ENCODE data around the gene CPTP.
A peak's percentile ranks its signal among the peaks of the same experiment; 100 is the strongest.
"Not testable (repeated sequence)": the region's sequence is repeated elsewhere in the genome, so short reads cannot be mapped to it uniquely, and the experiment has no call there.

The CPTP gene

DNA sequence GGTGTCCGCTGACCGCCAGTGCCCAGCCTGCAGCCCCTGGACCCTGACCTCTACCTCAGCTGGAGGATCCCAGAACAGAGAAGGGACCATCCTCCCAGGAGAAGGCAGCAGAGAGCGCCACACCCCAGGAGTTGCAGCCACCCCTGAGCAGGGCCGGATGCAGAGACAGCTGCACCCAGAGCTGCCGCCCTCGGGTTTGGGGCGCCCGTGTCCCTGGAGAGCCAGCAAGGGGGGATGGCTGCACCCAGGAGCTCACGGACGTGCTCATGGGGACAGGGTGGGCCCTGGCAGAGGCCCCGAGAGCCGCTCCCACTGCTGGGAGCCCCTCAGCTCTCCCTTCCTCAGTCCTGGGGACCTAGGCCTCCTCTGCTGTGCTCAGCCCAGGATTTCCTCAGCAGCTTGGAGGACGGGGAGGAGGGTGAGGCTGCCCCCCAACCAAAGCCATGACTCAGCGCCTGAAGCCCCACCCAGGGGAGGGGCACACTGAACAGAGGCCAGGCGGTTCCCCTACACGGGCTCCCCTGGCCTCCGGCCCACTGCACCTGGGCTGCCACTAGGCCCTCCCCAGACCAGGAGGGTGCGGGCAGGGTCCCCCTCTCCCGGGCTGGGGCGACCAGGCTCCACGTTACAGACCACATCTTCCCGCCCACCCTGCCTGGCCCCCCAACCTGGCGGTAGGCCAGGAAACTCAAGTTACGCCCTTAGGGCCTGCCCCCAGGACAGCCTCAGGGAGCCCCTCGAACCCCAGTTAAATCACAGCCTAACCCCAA is 19.1 kb upstream of the CPTP start:
- DNase-seq (ENCODE audit: low read depth in 2 of 3, low spot score in 1 of 3), result peak in 1 of 3 donors; percentile 23

DNA sequence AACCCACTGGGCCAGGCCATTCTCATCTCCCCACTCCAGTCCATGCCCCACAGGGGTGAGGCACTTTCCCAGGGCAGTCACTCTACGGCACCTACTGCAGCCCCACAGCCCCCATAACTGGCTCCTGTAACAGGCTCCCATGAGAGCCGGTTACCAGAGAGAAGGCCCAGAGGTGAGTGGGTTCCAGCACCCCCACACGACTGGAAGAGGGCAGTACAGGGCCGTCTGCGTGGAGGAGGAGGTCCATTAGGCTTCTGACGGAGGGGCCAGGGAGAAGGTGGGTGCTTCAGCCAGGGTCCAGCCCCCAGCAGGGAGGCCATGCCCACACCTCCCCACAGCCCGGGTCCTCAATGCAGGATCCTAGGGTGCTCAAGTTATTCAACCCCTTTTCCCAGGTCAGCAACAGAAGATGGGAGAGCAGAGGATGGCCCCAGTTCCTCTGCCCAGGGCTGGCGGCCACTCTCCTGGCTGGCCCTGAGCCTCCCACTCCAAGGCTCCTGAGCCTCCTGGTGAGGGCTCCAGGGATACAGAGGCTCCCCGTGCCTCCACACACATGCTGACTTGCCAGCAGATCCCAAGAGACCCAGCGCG is 18.4 kb upstream of the CPTP start:
- DNase-seq (ENCODE audit: low read depth in 2 of 3, low spot score in 1 of 3), result no peak

DNA sequence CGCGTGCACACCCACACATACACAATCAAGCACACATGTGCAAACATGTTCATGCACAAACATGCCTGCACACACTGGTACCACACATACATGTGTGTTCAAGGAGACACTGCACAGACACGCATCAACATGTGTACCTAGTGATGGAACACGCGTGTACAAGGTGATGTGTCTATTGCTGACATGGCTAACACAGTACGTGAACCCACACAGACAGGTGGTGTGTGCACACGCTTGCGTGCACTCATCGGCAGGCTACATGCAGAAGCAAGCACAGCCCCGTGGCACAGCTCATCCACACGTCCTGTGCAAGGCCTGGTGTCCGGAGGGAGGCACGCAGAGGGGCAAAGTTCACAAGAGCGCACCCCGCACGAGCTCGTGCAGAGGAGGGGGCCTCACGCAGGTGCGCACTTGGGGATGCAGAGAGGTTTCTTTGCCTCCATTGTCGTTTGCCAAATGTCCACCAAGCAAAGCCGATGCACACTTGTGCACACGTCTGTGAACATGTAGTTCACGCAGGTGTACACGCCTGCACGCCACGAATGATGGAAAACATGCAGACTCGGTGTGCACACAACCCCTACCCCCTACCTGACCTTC is 17.8 kb upstream of the CPTP start:
- DNase-seq (ENCODE audit: low read depth in 2 of 3, low spot score in 1 of 3), result no peak

DNA sequence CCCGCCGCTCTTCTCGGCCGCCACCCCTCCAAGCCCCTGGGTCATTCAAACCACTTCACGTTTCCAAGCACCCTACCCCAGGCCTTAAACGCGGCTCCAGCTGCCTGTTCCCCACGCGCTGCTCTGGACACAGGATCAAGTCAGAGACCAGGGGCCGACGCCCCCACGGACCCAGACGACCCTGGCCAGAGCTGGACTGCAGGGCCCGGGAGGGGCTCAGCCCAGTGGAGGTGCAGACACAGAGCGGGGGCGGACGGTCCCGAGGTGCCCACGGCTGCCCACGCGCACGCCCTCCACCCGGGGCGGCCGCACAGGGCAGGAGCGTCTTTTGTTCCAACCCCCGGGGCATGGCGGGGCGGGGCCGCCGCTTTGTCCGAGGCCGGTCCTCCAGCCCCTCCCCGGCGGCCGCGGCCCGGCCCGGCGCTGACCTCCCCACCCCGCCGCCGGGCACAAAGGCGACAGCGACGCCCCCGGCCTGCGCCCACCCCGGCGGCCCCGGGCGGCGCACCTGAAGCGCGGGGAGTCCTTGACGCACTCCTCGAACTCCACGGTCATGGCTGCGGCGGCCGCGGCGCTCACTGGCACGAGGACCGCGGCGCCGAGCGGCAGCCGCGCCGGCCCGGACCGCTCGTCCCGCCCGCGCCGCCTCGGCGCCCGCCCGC is 17.2 kb upstream of the CPTP start:
- DNase-seq (ENCODE audit: low read depth in 2 of 3, low spot score in 1 of 3), result peak in 1 of 3 donors; percentile 14

DNA sequence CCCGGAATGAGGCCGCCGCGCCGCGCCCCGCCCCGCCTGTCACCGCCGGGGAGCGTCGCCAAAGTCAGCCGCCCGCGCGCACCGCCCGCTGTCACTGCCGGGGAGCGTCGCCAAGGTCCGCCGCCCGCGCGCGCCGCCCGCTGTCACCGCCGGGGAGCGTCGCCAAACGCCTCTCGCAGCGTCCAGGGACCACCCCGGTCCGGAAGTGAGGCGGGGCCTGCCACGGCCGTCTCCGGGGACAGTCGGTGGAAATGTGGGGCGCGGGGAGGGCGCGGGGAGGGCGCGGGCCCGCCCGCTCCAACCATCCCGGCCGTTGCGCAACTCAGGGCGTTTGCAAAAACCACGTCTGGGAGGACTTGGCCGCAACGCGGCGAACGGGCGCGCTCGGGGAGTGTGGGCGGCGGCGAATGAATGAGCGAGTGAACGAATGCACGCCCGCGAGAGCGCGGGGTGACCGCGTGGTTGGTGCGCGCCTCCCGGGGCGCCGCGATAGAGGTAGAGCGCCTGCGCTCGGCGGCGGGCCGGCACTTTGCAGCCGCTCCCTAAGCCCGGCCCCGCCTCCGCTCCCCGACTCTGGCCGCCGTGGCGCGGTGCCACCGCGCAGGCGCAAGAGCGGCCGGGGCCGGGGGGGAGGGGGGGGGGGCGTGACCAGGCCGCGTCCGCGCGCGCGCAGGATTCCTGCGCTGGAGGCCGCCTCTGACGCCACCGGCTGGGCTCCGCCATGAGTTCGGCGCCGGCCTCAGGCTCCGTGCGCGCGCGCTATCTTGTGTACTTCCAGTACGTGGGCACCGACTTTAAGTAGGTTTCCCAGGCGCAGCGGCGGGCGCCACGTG is 16.5 kb upstream of the CPTP start, which contains the start of the genes ACAP3 and PUSL1:
Gene ACAP3, minus strand, starts transcription at position 8 of the 833 bp plus-strand sequence. CDS start 115 bp downstream, outside the sequence.
Gene PUSL1, plus strand, starts transcription at position 675 of the 833 bp plus-strand sequence. Its CDS starts 47 bp downstream, at position 722.
- peak; percentile 74 to 85 (median 85) for DNase-seq (ENCODE audit: low read depth in 2 of 3, low spot score in 1 of 3)

DNA sequence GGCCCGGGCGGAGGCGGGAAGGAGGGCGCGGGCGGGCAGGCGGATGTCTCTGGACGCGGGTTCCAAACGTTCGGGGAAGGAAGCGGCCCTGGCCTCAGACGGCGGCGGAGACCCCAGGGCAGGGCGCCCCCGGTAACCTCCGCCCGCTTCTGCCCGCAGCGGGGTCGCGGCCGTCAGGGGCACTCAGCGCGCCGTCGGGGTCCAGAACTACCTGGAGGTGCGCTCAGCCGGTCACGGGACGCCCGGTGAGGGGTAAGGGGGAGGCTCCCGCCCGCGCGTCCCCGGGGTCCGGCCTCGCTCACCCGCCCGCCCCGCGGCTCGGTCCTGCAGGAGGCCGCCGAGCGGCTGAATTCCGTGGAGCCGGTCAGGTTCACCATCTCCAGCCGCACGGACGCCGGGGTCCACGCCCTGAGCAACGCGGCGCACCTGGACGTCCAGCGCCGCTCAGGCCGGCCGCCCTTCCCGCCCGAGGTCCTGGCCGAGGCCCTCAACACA is 15.8 kb upstream of the CPTP start:
- DNase-seq (ENCODE audit: low read depth in 2 of 3, low spot score in 1 of 3), result no peak

DNA sequence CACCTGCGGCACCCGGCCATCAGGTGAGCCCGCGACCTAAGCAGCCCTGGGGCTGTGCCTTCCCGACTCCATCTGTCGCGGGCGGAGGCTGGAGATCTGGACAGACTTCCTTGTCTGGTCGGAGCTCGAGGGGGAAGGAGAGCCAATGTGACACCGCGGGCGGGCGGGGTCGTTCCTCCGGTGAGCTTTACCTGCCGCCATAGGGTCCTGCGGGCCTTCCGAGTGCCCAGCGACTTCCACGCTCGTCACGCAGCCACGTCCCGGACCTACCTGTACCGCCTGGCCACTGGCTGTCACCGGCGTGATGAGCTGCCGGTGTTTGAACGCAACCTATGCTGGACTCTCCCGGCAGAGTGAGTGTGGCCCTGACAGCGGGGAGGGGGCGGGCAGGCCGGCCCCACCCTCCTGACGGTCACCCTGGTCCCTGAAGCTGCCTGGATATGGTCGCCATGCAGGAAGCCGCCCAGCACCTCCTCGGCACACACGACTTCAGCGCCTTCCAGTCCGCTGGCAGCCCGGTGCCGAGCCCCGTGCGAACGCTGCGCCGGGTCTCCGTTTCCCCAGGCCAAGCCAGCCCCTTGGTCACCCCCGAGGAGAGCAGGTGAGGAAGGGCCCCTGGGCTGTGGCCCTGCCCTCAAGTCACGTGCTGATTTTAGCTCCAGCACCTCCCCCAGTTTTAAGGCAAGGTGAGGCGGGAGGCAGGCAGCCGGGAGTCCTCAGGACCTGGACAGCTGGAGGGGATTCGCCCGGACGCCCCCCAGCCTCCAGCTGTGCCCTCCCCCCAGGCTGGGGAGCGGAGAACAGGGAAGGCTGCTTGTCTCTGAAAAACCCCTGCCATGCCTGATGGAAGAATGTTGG is 15.1 kb upstream of the CPTP start:
- DNase-seq (ENCODE audit: low read depth in 2 of 3, low spot score in 1 of 3), result peak in 1 of 3 donors; percentile 19

DNA sequence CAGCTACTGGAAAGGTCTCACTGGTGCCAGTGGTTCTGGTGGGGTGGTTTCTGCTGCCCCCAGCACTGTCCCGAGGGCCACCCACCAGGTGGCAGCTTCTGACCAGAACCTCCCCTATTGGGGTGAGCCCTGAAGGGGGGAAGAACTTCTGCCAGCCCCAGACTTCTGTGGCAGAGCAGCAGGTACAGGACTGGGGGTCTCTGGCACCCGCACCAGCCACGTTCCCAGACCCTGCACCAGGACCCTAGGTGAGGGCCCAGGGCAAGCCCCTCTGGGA is 14.6 kb upstream of the CPTP start:
- DNase-seq (ENCODE audit: low read depth in 2 of 3, low spot score in 1 of 3), result no peak

DNA sequence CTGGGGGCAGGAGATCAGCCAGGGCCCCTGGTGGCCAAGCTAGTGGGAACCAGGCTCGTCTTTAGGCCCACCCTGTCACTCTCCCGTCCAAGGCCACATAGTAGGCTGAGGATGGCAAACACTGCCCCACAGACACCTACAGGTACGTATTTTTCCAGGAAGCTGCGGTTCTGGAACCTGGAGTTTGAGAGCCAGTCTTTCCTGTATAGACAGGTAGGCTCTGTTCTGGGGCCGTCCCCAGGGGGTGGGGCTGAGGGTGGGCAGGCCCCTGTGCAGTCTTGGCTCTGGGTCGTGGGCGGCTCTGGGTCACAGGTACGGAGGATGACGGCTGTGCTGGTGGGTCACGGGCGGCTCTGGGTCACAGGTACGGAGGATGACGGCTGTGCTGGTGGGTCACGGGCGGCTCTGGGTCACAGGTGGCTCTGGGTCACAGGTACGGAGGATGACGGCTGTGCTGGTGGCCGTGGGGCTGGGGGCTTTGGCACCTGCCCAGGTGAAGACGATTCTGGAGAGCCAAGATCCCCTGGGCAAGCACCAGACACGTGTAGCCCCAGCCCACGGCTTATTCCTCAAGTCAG is 14.0 kb upstream of the CPTP start:
- no peak for DNase-seq (ENCODE audit: low read depth in 2 of 3, low spot score in 1 of 3)

DNA sequence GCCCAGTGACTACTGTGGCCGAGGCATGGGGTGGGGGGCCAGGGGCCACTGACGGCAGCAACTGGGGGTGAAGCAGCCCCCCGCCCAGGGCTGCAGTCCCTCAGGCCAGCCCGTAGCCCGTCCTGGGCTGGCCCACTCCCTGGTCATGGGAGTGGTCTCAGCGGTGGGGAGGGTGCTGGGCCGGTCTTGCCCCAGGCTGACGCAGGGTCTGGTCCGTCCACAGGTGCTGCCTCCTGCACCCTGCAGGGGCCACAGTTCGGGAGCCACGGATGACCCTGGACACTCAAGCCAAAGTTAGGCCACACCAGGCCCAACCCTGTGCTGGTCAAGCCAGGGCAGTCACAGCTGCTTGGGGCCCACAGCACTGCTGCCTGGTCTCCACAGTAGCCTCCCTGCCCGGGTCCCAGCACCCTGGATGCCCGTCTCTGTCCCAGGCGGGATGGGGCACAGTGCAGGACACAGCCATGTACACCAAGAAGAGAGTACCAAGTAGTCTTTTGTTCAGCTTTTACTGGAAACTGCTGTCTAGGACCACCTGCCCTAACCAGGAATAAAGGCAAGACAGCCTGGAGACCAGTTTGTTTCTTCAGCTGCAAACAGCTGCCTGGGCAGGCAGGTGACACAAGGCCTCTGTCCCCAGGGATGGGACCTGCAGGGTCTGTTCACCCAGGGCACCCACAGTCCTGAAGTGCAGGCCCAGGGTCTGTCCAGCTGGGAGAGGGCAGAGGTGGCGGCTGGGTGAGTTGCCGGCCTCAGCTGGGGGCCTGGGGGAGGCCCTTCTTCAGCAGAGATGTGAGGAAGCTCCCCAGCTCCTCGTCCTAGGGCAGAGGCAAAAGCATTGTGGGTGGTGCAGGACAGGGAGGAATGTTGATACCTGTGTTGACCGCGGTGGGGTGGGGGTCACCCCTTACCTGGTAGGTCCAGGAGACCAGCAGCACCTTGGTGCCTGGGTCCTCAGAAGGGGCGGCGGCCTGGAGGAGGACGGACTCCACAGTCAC is 13.2 kb upstream of the CPTP start:
- DNase-seq (ENCODE audit: low read depth in 2 of 3, low spot score in 1 of 3), result no peak

DNA sequence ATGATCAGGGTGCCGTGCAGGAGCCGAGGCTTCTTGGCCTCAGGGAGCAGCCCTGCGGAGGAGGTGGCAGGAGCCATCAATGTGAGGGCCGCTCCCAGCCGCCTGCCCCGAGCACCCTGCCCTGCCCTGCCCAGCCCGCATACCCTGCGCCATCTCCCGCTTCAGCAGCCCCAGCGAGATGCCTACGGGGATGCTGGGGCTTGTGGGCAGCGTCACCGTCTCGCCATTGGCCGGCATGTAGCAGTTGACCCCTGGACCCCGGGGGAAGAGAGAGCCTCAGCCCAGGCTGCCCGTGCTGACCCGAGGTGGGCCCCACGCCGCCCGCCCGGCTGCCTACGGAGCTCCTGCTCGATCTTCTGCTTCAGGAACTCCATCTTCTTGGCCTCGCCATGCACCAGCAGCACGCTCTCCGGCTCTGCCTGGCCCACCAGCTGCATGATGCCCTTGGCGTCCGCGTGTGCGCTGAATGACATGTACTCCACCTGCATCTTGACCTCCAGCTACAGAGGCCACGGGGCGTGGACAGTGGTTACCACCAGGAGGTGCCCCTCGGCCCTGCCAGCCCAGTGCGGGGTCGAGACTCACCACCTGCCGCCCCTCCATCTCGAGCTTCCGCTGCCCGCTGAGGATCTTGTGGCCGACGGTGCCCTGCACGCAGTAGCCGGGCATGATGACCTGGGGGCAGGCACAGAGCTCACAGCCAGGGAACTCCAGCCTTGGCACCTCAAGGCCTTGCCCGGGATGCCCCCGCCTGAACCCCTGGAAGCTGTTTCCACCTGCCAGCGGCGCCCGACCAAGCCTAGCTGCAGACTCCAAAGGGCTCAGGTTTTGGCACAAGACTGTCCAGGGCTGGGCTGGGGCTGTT is 11.9 kb upstream of the CPTP start:
- DNase-seq (ENCODE audit: low read depth in 2 of 3, low spot score in 1 of 3), result no peak

DNA sequence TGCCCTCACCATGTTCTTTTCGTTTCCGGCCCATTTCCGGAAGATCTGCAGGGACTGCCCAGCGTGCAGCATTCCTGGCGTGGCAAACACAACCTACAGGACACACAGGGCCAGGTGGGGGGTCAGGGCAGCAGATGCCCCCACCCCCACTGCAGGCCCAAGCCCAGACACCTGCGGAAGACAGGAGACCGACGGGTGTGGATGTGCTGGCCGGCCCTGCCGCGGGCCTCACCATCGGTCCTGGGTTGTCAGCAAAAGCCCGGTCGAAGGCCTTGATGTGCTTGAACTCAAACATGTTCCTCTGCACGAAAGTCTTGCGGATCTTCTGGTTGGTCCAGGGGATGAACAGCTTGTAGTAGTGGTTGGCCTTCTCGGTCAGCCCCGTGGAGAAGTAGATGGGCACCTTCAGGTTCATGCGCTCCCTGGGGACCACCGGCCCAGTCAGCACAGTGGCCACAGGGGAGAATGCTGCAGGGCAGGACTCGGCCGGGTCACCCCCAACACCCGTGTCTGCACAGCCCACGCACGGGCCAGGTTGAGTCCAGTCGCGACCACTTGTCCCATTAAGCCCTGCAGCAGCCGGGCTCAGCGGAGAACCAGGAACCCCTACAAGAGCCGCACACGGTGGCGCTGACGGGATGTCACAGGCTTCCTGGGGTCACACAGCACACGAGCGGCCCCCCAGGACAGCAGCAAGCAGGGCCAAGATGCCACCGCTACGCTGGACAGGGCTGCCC is 10.9 kb upstream of the CPTP start:
- no peak for DNase-seq (ENCODE audit: low read depth in 2 of 3, low spot score in 1 of 3)

DNA sequence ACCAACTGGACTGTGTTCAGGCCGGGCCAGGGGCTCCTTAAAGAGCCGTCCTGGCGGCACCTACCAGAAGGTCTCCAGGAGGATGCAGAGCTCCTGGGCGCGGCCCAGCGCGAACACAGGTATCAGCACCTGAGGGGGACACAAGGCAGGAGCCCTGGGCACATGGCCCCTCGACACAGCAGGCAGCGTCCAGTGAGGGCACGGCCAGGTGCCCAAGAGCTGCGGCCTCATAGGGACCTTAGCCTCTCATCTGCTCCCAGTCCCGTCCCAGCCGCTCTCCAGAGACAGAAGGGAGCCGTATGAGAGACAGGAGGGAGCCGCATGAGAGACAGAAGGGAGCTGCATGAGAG is 10.4 kb upstream of the CPTP start:
- no peak for DNase-seq (ENCODE audit: low read depth in 2 of 3, low spot score in 1 of 3)

DNA sequence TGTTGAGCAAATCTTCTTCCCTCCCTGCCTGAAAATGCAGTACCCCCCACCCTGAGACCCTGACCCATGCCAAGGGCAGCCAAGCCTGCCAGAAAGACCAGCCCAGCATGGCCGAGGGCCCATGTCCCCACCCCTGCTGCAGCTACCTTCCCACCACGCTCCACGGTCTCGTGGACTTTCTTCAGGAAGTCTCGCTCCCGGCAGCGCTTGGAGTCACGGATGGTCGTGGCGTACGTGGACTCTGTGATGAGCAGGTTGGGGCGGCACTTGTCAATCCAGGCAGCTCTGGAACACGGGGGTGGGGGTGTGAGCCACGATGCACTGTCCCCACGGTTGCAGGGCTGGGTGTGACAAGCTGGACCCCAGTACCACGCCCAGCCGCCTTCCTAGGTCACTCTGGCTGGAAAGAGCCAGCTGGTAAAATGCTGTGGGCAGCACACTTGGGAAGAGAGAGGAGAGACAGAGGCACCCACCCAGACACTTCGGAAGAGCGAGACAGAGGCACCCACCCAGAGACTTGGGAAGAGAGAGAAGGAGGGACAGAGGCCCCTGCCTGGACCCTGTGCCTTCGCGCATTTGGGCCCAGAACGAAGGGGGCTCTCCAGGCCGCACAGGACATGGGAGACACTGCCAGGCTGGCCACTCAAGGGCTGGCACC is 9.8 kb upstream of the CPTP start:
- no peak for DNase-seq (ENCODE audit: low read depth in 2 of 3, low spot score in 1 of 3)

DNA sequence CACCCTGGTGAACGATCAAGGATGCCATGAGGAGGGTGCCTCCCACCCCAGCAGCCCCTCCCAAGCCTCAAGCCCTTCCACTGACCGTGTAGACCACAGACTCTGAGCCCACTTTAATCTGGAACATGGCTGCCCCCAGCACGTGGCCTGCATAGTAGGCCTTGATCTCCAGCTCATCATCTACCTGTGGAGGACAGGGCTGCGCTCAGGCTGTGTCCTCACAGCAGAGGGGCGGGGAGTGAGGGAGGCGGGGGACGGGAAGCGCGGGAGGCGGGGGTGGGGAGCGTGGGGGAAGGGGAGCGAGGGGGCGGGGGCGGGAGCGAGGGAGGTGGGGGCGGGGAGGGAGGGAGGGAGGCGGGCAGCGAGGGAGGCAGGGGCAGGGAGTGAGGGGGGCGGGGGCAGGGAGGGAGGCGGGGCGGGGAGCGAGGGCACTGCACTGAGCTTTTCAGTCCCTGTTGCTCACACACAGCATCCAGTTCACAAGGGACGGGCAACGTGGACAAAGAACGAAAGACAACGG is 9.1 kb upstream of the CPTP start:
- DNase-seq (ENCODE audit: low read depth in 2 of 3, low spot score in 1 of 3), result no peak

DNA sequence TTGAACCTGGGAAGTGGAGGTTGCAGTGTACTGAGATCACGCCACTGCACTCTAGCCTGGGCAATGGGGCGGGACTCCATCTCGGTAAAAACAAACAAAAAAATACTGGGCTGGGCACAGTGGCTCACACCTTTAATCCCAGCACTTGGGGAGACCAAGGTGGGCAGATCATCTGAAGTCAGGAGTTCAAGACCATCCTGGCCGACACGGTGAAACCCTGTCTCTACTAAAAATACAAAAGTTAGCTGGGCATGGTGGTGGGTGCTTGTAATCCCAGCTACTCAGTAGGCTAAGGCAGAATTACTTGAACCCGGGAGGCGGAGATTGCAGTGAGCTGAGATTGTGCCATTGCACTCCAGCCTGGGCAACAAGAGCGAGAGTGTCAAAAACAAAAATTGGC is 8.4 kb upstream of the CPTP start:
- DNase-seq (ENCODE audit: low read depth in 2 of 3, low spot score in 1 of 3), result not testable (repeated sequence)

Data from stimulated activated CD4-positive, alpha-beta T cell treated with anti-CD3 and anti-CD28 coated beads, Interleukin-12 subunit alpha, Interleukin-12 subunit beta, amount 100 ng/mL, for 48 hours (primary cell).